Psoas muscle (tissue), 8 donors: Measurements from ENCODE around the gene CDC42BPB. TPM values are rescaled to one million over a fixed set of nuclear protein-coding genes. Genes with fewer than 3 reads are reported as not detected.
A peak's percentile ranks its signal among the peaks of the same experiment; 100 is the strongest.

Source experiments
- ATAC-seq, 4 donors: fragments of 200-7000 bp; cut with Tn5 transposase; one replicate each; pipeline ENCODE4 v1.9.1; 2020; ENCODE audit warnings: moderate library complexity in 3 of 4, mild to moderate bottlenecking in 2 of 4
- DNase-seq, 2 donors: peaks; one replicate each; pipeline ENCODE4 v3.0.0-alpha.2; 2020
- H3K27ac ChIP-seq: fragments of 200-600 bp; one replicate; pipeline ENCODE4 v1.8.0; 2022
- H3K27me3 ChIP-seq, 3 donors: fragments of 200-600 bp in 1 of 3; one replicate each; pipeline versions ENCODE4 v1.6.1 to v1.8.0; 2013 to 2022; ENCODE audit warnings: low read length in 2 of 3, mild to moderate bottlenecking in 2 of 3, moderate library complexity in 1 of 3; ENCODE audit not compliant: insufficient read depth in 3 of 3
- H3K36me3 ChIP-seq, 2 donors: fragments of 200-600 bp in 1 of 2; one replicate each; pipeline versions ENCODE4 v1.6.1 to v1.8.0; 2013 to 2022; ENCODE audit warnings: low read depth in 1 of 2, mild to moderate bottlenecking in 1 of 2, moderate library complexity in 1 of 2; ENCODE audit not compliant: insufficient read depth in 1 of 2
- H3K4me1 ChIP-seq: fragments of 200-600 bp; one replicate; pipeline ENCODE4 v1.8.0; 2022
- H3K4me3 ChIP-seq: fragments of 200-600 bp; one replicate; pipeline ENCODE4 v1.8.0; 2022; ENCODE audit warnings: mild to moderate bottlenecking
- H3K9me3 ChIP-seq: fragments of 200-600 bp; one replicate; pipeline ENCODE4 v1.8.0; 2022
- CTCF ChIP-seq: fragments of 200-600 bp; IDR thresholded peaks from one replicate; pipeline ENCODE4 v1.8.0; 2022; ENCODE audit warnings: antibody characterized with exemption
- WGBS, 3 donors: extraction: QIAGEN DNeasy Blood & Tissue Kit; methylation state at CpG; one replicate each; pipeline versions ENCODE4 v1.1.6 to v1.1.7; 2013; 5-methylcytosine and 5-hydroxymethylcytosine counted together
- intact Hi-C, 2 donors: fragments of 100-400 bp; cut with DNase I; formaldehyde crosslinking; loops; one replicate each; pipeline versions ENCODE4 v1.11.0 to v1.14.2; 2022
- polyA plus RNA-seq, 3 donors: library from polyadenylated mRNA; stranded (reverse); fragments of 200-250 nt; gene quantifications; one replicate each; pipeline ENCODE4 v1.2.3, GENCODE V29; 2013
- total RNA-seq, 4 donors: library from RNA; stranded (reverse); fragmentation: NEBNext Ultra II Directional in 2 of 4; extraction: Animal tissue kit (Norgen Biotek cat#: 25700) in 2 of 4; gene quantifications; one replicate each; pipeline versions ENCODE4 v1.2.1 to v1.2.4, GENCODE V29; 2021 to 2023
- donor health status: healthy with polysubstance abuse.
- donor health status: DM: no; HTN: no; CAD: no; lungs with moderate emphysema.
- donor health status: Bipolar disorder and iron deficiency.
- donor health status: healthy.
- donor health status: DM: yes; HTN: yes; CAD: no.
- donor health status: DM: no; HTN: no; CAD: no.
- donor health status: DM: no; HTN: no; CAD: no.
- donor health status: DM: yes; HTN: yes; CAD: no.

The CDC42BPB gene
- total and polyA plus RNA-seq, 7 donors, result 20.2 to 57.4 (median 40.0) TPM

- intact Hi-C loops, result no loop called here
- H3K4me1 ChIP-seq, result no peaks in the 10 kb centered on the region
- H3K9me3 ChIP-seq, result no peaks in the 10 kb centered on the region
- 93 to 97% (median 96%) methylated on average over 5 of the region's 5 CpGs for WGBS, 3 donors
- ATAC-seq (no peak), DNase-seq (no peak)
- H3K27ac ChIP-seq, result no peak overlapping the region
- H3K4me3 ChIP-seq, result no peak overlapping the region
- H3K27me3 ChIP-seq, result peaks cover 0 to 41% (median 10%) of the 10 kb centered on the region in 3 donors
- no peak for TF ChIP-seq CTCF
- no peaks in the 10 kb centered on the region for H3K36me3 ChIP-seq
These were observed 136.9 kb downstream of the CDC42BPB start for GRCh38 chr14:102920273-102920997.

GRCh38 chr14:102918438-102918837 lies 138.9 kb downstream of the CDC42BPB start:
- H3K9me3 ChIP-seq, result no peaks in the 10 kb centered on the region
- H3K4me3 ChIP-seq, result no peak overlapping the region
- TF ChIP-seq CTCF, result no peak
- H3K36me3 ChIP-seq, result no peaks in the 10 kb centered on the region
- H3K27ac ChIP-seq, result no peak overlapping the region
- intact Hi-C loops, result loop anchor here (1.0 to 10.0 kb wide), 6 partner anchors 32 to 394 kb away; partner anchors contain the start of gene TRAF3 (in 2 of the 2)
- ATAC-seq (no peak), DNase-seq (no peak)
- H3K4me1 ChIP-seq, result no peaks in the 10 kb centered on the region
- WGBS, 3 donors, result 54 to 61% (median 56%) methylated on average over 2 of the region's 2 CpGs
- H3K27me3 ChIP-seq, result peaks cover 0 to 21% (median 6%) of the 10 kb centered on the region in 3 donors

- ATAC-seq (peak in 3 of 4 donors; percentile 53 to 76 (median 61)), DNase-seq (peak; percentile 57 to 76)
- WGBS, 3 donors, result 30 to 35% (median 35%) methylated on average over 12 of the region's 12 CpGs
- Histone ChIP-seq H3K36me3 (no peaks in the 10 kb centered on the region), H3K4me3 (no peak overlapping the region), H3K27ac (no peak overlapping the region), H3K4me1 (no peaks in the 10 kb centered on the region), H3K9me3 (no peaks in the 10 kb centered on the region), H3K27me3 (peaks cover 0 to 13% (median 0%) of the 10 kb centered on the region in 3 donors)
- intact Hi-C loops, result loop anchor here (1.0 to 10.0 kb wide), 6 partner anchors 33 to 393 kb away; partner anchors contain the start of gene TRAF3 (in 2 of the 2)
- TF ChIP-seq CTCF, result peak; percentile 54
These were observed 139.7 kb downstream of the CDC42BPB start for GRCh38 chr14:102917469-102918211.

GRCh38 chr14:102917056-102917385 lies 140.3 kb downstream of the CDC42BPB start:
- intact Hi-C loops, result loop anchor here (5.0 to 10.0 kb wide), 3 partner anchors 142 to 392 kb away; partner anchors contain the start of gene TRAF3 (in 1 of the 2)
- TF ChIP-seq CTCF, result no peak
- DNase-seq, result peak in 1 of 2 donors; percentile 31

More at GRCh38 chr14:102917056-102917385, 140.3 kb downstream of the CDC42BPB start:
- 93 to 95% (median 95%) methylated on average over 6 of the region's 6 CpGs for WGBS, 3 donors
- Histone ChIP-seq H3K4me1 (no peaks in the 10 kb centered on the region), H3K27ac (no peak overlapping the region), H3K36me3 (no peaks in the 10 kb centered on the region), H3K9me3 (no peaks in the 10 kb centered on the region), H3K27me3 (peaks cover 0 to 6% (median 0%) of the 10 kb centered on the region in 3 donors), H3K4me3 (no peak overlapping the region)
- ATAC-seq, result peak in 1 of 4 donors; percentile 9
